OCI-LY1 (cell line): ENCODE results near the gene NHP2.

Experiments
- H2AFZ ChIP-seq: fragments of 200-600 bp; sonication (generic), shearing (Covaris generic); 2 replicates; pipeline ENCODE4 v1.6.0; 2014; ENCODE audit warnings: antibody characterized with exemption, mild to moderate bottlenecking, low read length
- H3F3A ChIP-seq: fragments of 200-600 bp; sonication (generic), shearing (Covaris generic); 2 replicates; pipeline ENCODE4 v1.6.0; 2014; ENCODE audit warnings: mild to moderate bottlenecking, antibody characterized with exemption, low read length, moderate library complexity; ENCODE audit not compliant: insufficient read depth
- H3K27ac ChIP-seq: fragments of 200-600 bp; sonication (generic); 2 replicates; pipeline ENCODE4 v1.5.1; 2014; ENCODE audit warnings: low read length, mixed run types, mild to moderate bottlenecking, low read depth; ENCODE audit not compliant: poor library complexity, severe bottlenecking
- H3K27me3 ChIP-seq: fragments of 200-600 bp; sonication (generic); 2 replicates; pipeline ENCODE4 v1.6.0; 2014; ENCODE audit warnings: antibody characterized with exemption, mild to moderate bottlenecking, low read length, moderate library complexity; ENCODE audit not compliant: insufficient read depth
- H3K36me3 ChIP-seq: fragments of 200-600 bp; sonication (generic); 2 replicates; pipeline ENCODE4 v1.6.1; 2014; ENCODE audit warnings: mild to moderate bottlenecking, antibody characterized with exemption, low read length, moderate library complexity, mixed read lengths; ENCODE audit not compliant: insufficient read depth
- H3K4me1 ChIP-seq: fragments of 200-600 bp; sonication (generic); 2 replicates; pipeline ENCODE4 v1.5.1; 2014; ENCODE audit warnings: mild to moderate bottlenecking, low read length, moderate library complexity; ENCODE audit not compliant: insufficient read depth, severe bottlenecking
- H3K4me2 ChIP-seq: fragments of 200-600 bp; sonication (generic), shearing (Covaris generic); 2 replicates; pipeline ENCODE4 v1.6.1; 2014; ENCODE audit warnings: low read length
- H3K4me3 ChIP-seq: fragments of 200-600 bp; sonication (generic); 2 replicates; pipeline ENCODE4 v1.5.1; 2014; ENCODE audit warnings: low read length, low read depth, mild to moderate bottlenecking, mixed read lengths; ENCODE audit not compliant: poor library complexity, severe bottlenecking
- H3K79me2 ChIP-seq: fragments of 200-600 bp; shearing (Covaris generic); 2 replicates; pipeline ENCODE4 v1.6.1; 2016; ENCODE audit warnings: mixed run types, low read length, mixed read lengths; ENCODE audit not compliant: insufficient read depth
- H3K9ac ChIP-seq: fragments of 200-600 bp; sonication (generic), shearing (Covaris generic); 2 replicates; pipeline ENCODE4 v1.6.1; 2014; ENCODE audit warnings: mild to moderate bottlenecking, low read length, mixed read lengths
- H3K9me2 ChIP-seq: fragments of 200-600 bp; sonication (generic), shearing (Covaris generic); 2 replicates; pipeline ENCODE4 v1.6.1; 2014; ENCODE audit warnings: low read depth, mild to moderate bottlenecking, low read length, mixed read lengths
- H3K9me3 ChIP-seq: fragments of 200-600 bp; shearing (Covaris generic); 2 replicates; pipeline ENCODE4 v1.6.1; 2014; ENCODE audit warnings: low read length, mixed read lengths
- H4K20me1 ChIP-seq: fragments of 200-600 bp; sonication (generic), shearing (Covaris generic); 2 replicates; pipeline ENCODE4 v1.6.0; 2016; ENCODE audit warnings: mild to moderate bottlenecking, low read length; ENCODE audit not compliant: insufficient read depth
- CTCF ChIP-seq: fragments of 200-600 bp; sonication (generic), shearing (Covaris generic); IDR thresholded peaks from 2 replicates; pipeline ENCODE4 v1.5.1; 2017; ENCODE audit warnings: mild to moderate bottlenecking, antibody characterized with exemption, low read length, moderate library complexity, mixed read lengths
- EZH2 ChIP-seq: fragments of 200-600 bp; sonication (generic), shearing (Covaris generic); IDR thresholded peaks from 2 replicates; pipeline ENCODE4 v1.8.0; 2017; ENCODE audit warnings: borderline replicate concordance, mixed run types, mild to moderate bottlenecking, antibody characterized with exemption, low read length, moderate library complexity, mixed read lengths

The NHP2 gene

DNA sequence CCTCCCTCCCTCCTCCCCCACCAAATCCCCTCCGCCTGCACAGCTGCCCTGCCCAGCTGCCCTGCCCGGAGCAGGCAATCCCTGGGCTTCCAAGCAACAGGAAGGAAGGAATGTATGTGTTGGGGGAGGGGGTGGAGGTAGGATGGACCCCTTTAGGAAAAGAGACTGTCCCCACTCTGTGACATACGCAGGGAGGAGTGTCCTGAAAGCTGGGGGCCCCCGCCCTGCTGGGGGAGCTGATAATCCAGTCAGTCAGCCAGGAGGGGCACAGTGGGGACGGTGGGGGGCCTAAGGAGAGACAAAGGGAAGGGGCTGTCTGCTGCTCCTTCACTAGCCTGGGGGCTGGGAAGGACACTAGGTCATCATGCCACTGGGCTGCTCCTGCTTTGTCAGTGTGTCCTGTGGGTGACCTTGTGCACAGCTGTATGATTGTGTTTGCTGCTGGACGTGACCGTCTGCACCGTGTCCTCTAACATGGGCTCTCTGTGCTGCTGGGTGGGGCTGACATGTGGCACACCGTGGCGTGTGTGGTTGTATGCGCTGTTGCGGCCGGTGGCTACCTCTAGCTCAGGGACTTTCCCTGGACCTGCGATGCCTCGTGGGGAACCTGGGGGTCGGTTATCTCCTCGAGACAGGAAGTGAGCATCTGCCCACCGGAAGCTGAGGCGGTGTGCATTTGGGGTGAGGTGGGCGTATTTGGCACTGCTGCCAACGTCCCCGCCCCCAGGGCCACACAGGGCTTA, 37.4 kb downstream of the NHP2 start:
- Histone ChIP-seq H3K9me3 (no peaks in the 10 kb centered on the region), H3K36me3 (no peaks in the 10 kb centered on the region; the same call in 1 of the 2 replicates), H3K79me2 (no peaks in the 10 kb centered on the region), H3K27ac (peak overlapping the region; percentile 97), H3K4me2 (peak overlapping the region; percentile 79), H3K9ac (peak overlapping the region; percentile 89; the same call in 1 of the 2 replicates), H4K20me1 (no peaks in the 10 kb centered on the region), H3F3A (no peaks in the 10 kb centered on the region), H2AFZ (no peak overlapping the region), H3K9me2 (no peaks in the 10 kb centered on the region), H3K4me3 (peak overlapping the region; percentile 90), H3K4me1 (peaks cover 75% of the 10 kb centered on the region), H3K27me3 (peaks cover 13% of the 10 kb centered on the region)
- no peak for TF ChIP-seq EZH2
- TF ChIP-seq CTCF, result no peak

- Histone ChIP-seq H2AFZ (no peak overlapping the region), H4K20me1 (no peaks in the 10 kb centered on the region), H3K27ac (peak overlapping the region; percentile 97), H3K4me2 (peak overlapping the region; percentile 79), H3K9me2 (no peaks in the 10 kb centered on the region), H3K9me3 (no peaks in the 10 kb centered on the region), H3K79me2 (no peaks in the 10 kb centered on the region), H3K4me3 (peak overlapping the region; percentile 90), H3K36me3 (no peaks in the 10 kb centered on the region; the same call in 1 of the 2 replicates), H3K9ac (peak overlapping the region; percentile 89), H3F3A (no peaks in the 10 kb centered on the region), H3K27me3 (peaks cover 16% of the 10 kb centered on the region), H3K4me1 (peaks cover 70% of the 10 kb centered on the region)
- TF ChIP-seq EZH2, result no peak
- TF ChIP-seq CTCF, result no peak
Measured at GRCh38 chr5:178115814-178116142, 37.9 kb downstream of the NHP2 start.

DNA sequence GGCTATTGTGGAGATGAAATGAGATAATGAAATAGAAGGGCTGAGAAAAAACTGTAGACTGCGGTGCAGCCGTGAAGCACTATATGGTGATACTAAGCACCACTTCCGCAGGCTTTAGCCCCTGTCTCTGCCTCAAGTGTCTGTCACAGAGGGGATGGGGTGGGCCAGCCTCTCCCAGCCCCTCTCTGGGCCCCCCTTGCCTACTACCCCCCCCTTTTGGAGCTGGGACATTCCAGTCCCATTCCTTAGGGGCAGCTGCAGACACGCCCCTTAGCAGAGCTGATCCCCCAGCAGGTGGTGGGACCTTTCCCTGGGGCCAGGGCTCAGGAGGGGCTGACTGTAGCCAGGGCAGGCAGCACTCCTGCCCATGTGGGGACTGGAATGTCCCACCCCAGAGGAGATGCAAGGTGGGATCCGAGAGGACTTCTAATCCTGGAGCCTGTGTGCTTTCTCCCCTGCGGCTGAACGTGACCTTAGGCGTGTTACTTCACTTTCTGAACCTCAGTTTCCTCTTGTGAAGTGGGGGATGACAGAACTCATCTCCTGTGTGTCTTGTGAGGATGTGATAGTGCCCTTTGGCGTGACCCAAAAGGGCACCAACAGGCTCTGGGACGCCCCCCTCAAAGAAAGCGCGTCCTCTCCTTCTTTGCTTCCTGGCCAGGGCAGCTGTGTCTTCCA, 38.4 kb downstream of the NHP2 start:
- Histone ChIP-seq H3K9me3 (no peaks in the 10 kb centered on the region), H4K20me1 (no peaks in the 10 kb centered on the region), H3K9ac (peak overlapping the region; percentile 89), H3K27ac (peak overlapping the region; percentile 97), H3K79me2 (no peaks in the 10 kb centered on the region), H3K4me2 (peak overlapping the region; percentile 79), H3K9me2 (no peaks in the 10 kb centered on the region), H3K36me3 (no peaks in the 10 kb centered on the region; the same call in 1 of the 2 replicates), H2AFZ (no peak overlapping the region), H3K27me3 (peaks cover 21% of the 10 kb centered on the region), H3K4me1 (peaks cover 65% of the 10 kb centered on the region), H3F3A (no peaks in the 10 kb centered on the region), H3K4me3 (peak overlapping the region; percentile 90)
- no peak for TF ChIP-seq EZH2
- no peak for TF ChIP-seq CTCF
